ENCODE data around the gene PHC3.

- no peak for TF ChIP-seq CTCF (IDR thresholded peaks at IDR 0.05)
- TF ChIP-seq POLR2A (IDR thresholded peaks at IDR 0.05), result no peak
- no peak for TF ChIP-seq POLR2AphosphoS5 (IDR thresholded peaks at IDR 0.05)
Observed at GRCh38 chr3:170142373-170142772, 39.2 kb downstream of the PHC3 start.
